Pancreas (tissue), 10 donors: ENCODE data around the gene YKT6. TPM values are rescaled to one million over a fixed set of nuclear protein-coding genes. Genes with fewer than 3 reads are reported as not detected.

ENCODE experiments used
- ATAC-seq, 4 donors: fragments of 200-7000 bp; cut with Tn5 transposase; one replicate each; pipeline versions ENCODE4 v1.8.0 to v1.9.1; 2020; ENCODE audit warnings: mild to moderate bottlenecking in 4 of 4, moderate library complexity in 4 of 4
- DNase-seq, 6 donors: peaks; one replicate each; pipeline ENCODE4 v3.0.0-alpha.2; 2020
- FAIRE-seq: peaks from 2 replicates; lab custom pipeline; 2012; peaks lifted over from hg19 to GRCh38; lab: Jason Lieb, UNC
- H3K27ac ChIP-seq, 4 donors: fragments of 200-600 bp; sonication (generic); 1 replicate in 3 of 4; 2 replicates in 1 of 4; pipeline versions ENCODE4 v1.5.0 to v1.8.0; 2020
- H3K27me3 ChIP-seq, 4 donors: fragments of 200-600 bp; one replicate each; pipeline ENCODE4 v1.8.0; 2021
- H3K36me3 ChIP-seq, 3 donors: fragments of 200-600 bp; sonication (generic) in 1 of 3; one replicate each; pipeline versions ENCODE4 v1.5.0 to v1.8.0; 2020 to 2021
- H3K4me1 ChIP-seq, 3 donors: fragments of 200-600 bp; one replicate each; pipeline ENCODE4 v1.8.0; 2021
- H3K4me3 ChIP-seq, 4 donors: fragments of 200-600 bp; sonication (generic) in 2 of 4; one replicate each; pipeline versions ENCODE4 v1.5.0 to v1.8.0; 2020 to 2021
- H3K9me3 ChIP-seq, 4 donors: fragments of 200-600 bp; one replicate each; pipeline ENCODE4 v1.8.0; 2021
- CTCF ChIP-seq, 4 donors: fragments of 200-600 bp; sonication (generic) in 3 of 4; IDR thresholded peaks; one replicate each; pipeline versions ENCODE4 v1.5.0 to v1.8.0; 2021; ENCODE audit warnings: antibody characterized with exemption in 4 of 4
- WGBS, 2 donors: extraction: QIAGEN DNeasy Blood & Tissue Kit; methylation state at CpG; one replicate each; pipeline ENCODE4 v1.1.7; 2013; 5-methylcytosine and 5-hydroxymethylcytosine counted together
- intact Hi-C, 3 donors: fragments of 100-400 bp; cut with DNase I; formaldehyde crosslinking; loops; one replicate each; pipeline versions ENCODE4 v1.11.1 to v1.14.2; 2022
- polyA plus RNA-seq, 2 donors: library from polyadenylated mRNA; stranded (reverse); fragments of 200-250 nt; gene quantifications; one replicate each; pipeline ENCODE4 v1.2.3, GENCODE V29; 2013
- total RNA-seq, 6 donors: library from RNA; stranded (reverse); fragmentation: NEBNext Ultra II Directional in 4 of 6; extraction: Animal tissue kit (Norgen Biotek cat#: 25700) in 4 of 6; gene quantifications; one replicate each; pipeline versions ENCODE4 v1.2.1 to v1.2.4, GENCODE V29; 2021 to 2023
- donor health status: healthy with polysubstance abuse.
- donor health status: DM: no; HTN: no; CAD: no; lungs with moderate emphysema.
- donor health status: DM: no; HTN: no; CAD: no.
- donor health status: control.
- donor health status: control.
- donor health status: Bipolar disorder and iron deficiency.
- donor health status: DM: yes; HTN: yes; CAD: no.
- donor health status: DM: no; HTN: no; CAD: no.
- donor health status: DM: no; HTN: no; CAD: no.
- donor health status: DM: yes; HTN: yes; CAD: no.

YKT6 gene
- total and polyA plus RNA-seq, 8 donors: 27.7 to 48.7 (median 37.0) TPM

- FAIRE-seq: no peak
- no peak overlapping the region for H3K27ac ChIP-seq
- no peaks in the 10 kb centered on the region for H3K27me3 ChIP-seq
- H3K4me3 ChIP-seq: no peak overlapping the region
- no peaks in the 10 kb centered on the region for H3K4me1 ChIP-seq
- intact Hi-C loops: no loop called here
- H3K9me3 ChIP-seq: no peaks in the 10 kb centered on the region
- TF ChIP-seq CTCF (IDR thresholded peaks at IDR 0.05): no peak
- DNase-seq: no peak
- no peaks in the 10 kb centered on the region for H3K36me3 ChIP-seq
- 74 to 81% methylated on average over 5 of the region's 5 CpGs for WGBS, 2 donors
- no peak for ATAC-seq
Observed at GRCh38 chr7:44191171-44191570, 9.6 kb upstream of the YKT6 start.

- DNase-seq (no peak), FAIRE-seq (no peak), ATAC-seq (no peak)
- Histone ChIP-seq H3K4me1 (no peaks in the 10 kb centered on the region), H3K9me3 (no peaks in the 10 kb centered on the region), H3K36me3 (no peaks in the 10 kb centered on the region), H3K4me3 (no peak overlapping the region), H3K27me3 (no peaks in the 10 kb centered on the region), H3K27ac (no peak overlapping the region)
- no peak for TF ChIP-seq CTCF (IDR thresholded peaks at IDR 0.05)
- intact Hi-C loops: no loop called here
- WGBS, 2 donors: 80 to 87% methylated on average over 7 of the region's 7 CpGs
Observed at GRCh38 chr7:44193011-44193802, 7.6 kb upstream of the YKT6 start.

- Histone ChIP-seq H3K36me3 (no peaks in the 10 kb centered on the region), H3K27me3 (no peaks in the 10 kb centered on the region), H3K4me3 (no peak overlapping the region), H3K9me3 (no peaks in the 10 kb centered on the region), H3K4me1 (no peaks in the 10 kb centered on the region), H3K27ac (no peak overlapping the region)
- intact Hi-C loops: no loop called here
- 56 to 63% methylated on average over 2 of the region's 2 CpGs for WGBS, 2 donors
- TF ChIP-seq CTCF (IDR thresholded peaks at IDR 0.05): no peak
- ATAC-seq (no peak), DNase-seq (no peak), FAIRE-seq (no peak)
Observed at GRCh38 chr7:44194069-44194468, 6.7 kb upstream of the YKT6 start.

- no peak for ATAC-seq
- H3K4me1 ChIP-seq: no peaks in the 10 kb centered on the region
- H3K27me3 ChIP-seq: no peaks in the 10 kb centered on the region
- no peaks in the 10 kb centered on the region for H3K36me3 ChIP-seq
- 73 to 81% methylated on average over 3 of the region's 3 CpGs for WGBS, 2 donors
- FAIRE-seq: no peak
- TF ChIP-seq CTCF (IDR thresholded peaks at IDR 0.05): no peak
- no peak overlapping the region for H3K27ac ChIP-seq
- intact Hi-C loops: no loop called here
- H3K9me3 ChIP-seq: no peaks in the 10 kb centered on the region
- H3K4me3 ChIP-seq: no peak overlapping the region
- no peak for DNase-seq
Observed at GRCh38 chr7:44194562-44195145, 6.1 kb upstream of the YKT6 start.

GRCh38 chr7:44195889-44196288 lies 4.9 kb upstream of the YKT6 start:
- intact Hi-C loops: no loop called here
- no peaks in the 10 kb centered on the region for H3K4me1 ChIP-seq
- no peak for ATAC-seq
- no peaks in the 10 kb centered on the region for H3K27me3 ChIP-seq
- H3K9me3 ChIP-seq: no peaks in the 10 kb centered on the region
- WGBS, 2 donors: 22 to 35% methylated on average over 1 of the region's 1 CpG
- TF ChIP-seq CTCF (IDR thresholded peaks at IDR 0.05): no peak
- no peak overlapping the region for H3K4me3 ChIP-seq
- H3K27ac ChIP-seq: no peak overlapping the region
- DNase-seq: no peak
- H3K36me3 ChIP-seq: no peaks in the 10 kb centered on the region
- FAIRE-seq: no peak
